GM19372 (cell line): Measurements from ENCODE around the gene ICA1.

ENCODE experiments used
- ATAC-seq: cut with Tn5 transposase; IDR thresholded peaks from one replicate; pipeline ENCODE4 v1.9.1; 2021; ENCODE audit warnings: mild to moderate bottlenecking, low read depth, moderate library complexity; ENCODE audit not compliant: unreplicated experiment

The ICA1 gene

DNA sequence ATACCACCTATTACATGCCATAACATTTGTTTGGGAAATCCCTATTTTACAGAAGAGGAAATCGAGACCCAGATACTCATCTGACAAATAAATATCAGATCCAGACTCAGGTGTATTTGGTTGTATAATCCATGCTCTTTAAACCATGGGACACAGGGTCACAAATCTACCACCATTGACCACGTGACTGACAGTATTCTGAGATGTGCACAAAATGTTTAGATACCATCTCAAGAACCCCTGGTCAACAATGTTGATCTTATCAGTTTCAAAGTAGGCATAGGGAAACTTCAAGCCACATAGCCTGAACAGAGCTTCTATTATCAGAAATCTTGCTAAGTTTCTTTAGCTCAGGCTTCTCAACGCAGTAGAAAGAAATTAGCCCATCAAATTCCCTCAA, 93.6 kb downstream of the ICA1 start:
- no peak for ATAC-seq

DNA sequence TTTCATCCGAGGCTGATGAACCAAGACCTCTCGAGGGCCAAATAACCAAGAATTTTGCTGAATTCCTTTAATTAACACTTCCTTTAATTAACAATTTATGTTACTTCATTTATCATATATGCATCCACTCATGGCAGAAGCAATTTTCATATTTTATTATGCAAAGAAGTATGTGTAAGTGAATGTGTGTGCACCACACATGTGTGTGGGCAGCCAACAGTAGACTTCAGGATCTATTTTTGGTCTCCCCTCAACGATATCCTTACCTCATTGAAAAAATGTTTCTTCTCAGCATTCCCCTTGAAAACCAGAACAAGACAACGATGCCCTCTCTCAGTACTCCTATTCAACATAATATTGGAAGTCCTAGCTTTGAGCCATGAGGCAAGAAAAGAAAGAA, 96.8 kb downstream of the ICA1 start:
- ATAC-seq = no peak

DNA sequence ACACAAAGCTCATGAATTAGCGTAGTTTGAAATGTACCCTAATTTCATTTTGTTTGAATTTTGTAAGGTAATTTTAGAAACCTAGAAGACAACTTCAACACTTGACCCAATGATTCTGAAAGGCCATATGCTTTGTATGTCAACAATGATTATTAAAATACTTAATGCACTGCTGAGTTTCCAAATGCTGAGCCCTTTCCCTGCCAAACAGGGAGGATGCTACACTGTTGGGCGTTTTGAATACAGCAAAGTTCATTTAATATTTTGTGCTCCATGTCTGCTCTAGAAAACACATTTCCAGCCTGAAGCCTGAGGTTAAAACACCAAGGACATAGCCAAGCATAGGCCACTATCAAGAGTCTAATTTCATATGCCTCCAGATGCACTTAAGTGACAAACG, 99.8 kb downstream of the ICA1 start:
- no peak for ATAC-seq

- ATAC-seq = no peak
These were observed 100.6 kb downstream of the ICA1 start for GRCh38 chr7:8161364-8161828.

DNA sequence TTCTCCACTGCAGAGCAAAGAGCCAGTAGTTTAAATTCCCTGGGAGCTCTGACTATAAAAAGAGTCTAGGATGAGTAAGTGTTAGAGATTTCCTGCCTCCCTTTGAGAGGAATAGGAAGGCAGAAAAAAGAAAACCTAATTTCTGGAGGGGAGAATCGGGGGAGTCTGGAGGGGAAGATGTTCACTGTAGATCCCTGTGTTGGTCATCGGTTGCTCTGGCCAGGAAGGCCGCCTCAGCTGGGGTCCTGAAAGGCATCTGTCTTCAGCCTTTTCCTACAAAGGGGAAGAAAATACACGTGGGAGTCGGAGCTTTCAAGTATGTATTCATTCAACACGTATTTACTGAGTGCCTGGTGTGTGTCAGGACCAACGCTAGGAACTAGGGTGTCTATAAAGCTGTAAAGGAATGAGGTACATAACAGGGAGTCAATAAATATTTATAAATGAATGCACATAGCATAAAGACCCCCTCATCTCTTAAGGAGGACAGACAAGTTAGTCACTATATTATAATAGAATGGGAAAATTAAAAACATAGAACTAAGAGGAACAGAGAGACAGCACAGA, 101.1 kb downstream of the ICA1 start:
- no peak for ATAC-seq

DNA sequence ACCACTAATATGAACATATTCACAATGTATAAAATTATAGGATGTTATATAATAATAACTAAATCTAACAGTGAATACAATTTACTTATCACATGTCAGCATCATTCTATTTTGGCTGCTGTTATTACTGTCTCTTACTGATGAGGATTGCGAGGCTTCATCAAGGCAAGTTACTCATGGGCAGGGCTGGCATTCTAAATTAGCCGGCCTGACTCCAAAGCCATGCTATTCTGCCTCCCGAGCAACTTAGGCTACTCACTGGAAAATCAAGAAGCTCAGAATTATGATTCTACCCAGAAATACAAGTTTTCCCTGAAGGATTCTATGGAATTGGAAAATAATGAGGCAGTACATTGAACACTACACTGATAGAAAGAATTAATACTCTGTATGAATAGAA, 101.7 kb downstream of the ICA1 start:
- no peak for ATAC-seq

GRCh38 chr7:8159595-8159994, 102.4 kb downstream of the ICA1 start:
- ATAC-seq = no peak

- ATAC-seq = no peak
These were observed 104.7 kb downstream of the ICA1 start for GRCh38 chr7:8157296-8157695.

DNA sequence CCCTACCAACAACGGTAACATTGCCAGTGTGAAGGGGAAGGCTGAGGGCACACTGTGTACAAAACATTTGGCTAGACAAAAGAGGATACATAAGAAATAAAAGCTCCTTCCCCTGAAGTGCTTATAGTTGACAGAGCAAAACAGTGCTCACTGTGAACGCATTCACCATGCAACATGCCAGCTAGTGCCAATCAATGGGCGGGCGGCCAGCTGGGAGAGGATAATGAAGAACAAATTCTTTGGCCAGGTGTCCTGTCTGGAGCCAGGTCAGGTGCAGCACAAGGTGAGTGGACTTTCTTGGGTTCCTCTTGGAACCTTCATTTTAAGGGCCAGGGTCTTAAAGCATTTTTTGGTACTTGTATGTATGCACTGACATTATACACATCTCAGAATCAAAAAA, 106.1 kb downstream of the ICA1 start:
- no peak for ATAC-seq

GRCh38 chr7:8154272-8154671, 107.7 kb downstream of the ICA1 start:
- no peak for ATAC-seq

DNA sequence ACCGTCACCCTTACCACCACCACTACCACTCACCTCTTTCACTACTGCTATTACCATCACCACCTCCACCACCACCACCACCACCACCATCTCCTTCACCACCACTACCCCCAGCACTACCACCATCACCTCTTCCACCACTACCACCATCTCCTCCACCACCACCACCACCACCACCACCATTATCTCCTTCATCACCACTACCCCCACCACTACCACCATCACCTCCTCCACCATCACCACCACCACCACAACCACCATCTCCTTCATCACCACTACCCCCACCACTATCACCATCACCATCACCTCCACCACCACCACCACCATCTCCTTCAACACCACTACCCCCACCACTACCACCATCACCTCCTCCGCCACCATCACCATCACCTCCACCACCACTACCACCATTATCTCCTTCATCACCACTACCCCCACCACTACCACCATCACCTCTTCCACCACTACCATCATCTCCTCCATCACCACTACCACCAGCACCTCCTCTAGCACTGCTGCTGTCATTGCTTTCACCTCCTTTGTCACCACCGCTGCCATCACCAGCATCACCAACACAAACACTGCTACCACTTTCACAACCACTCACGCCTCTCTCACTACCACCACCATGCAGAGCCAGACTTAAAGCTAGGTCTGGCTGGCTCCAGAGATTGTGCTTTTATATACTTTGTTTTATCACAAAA, 109.3 kb downstream of the ICA1 start:
- no peak for ATAC-seq

DNA sequence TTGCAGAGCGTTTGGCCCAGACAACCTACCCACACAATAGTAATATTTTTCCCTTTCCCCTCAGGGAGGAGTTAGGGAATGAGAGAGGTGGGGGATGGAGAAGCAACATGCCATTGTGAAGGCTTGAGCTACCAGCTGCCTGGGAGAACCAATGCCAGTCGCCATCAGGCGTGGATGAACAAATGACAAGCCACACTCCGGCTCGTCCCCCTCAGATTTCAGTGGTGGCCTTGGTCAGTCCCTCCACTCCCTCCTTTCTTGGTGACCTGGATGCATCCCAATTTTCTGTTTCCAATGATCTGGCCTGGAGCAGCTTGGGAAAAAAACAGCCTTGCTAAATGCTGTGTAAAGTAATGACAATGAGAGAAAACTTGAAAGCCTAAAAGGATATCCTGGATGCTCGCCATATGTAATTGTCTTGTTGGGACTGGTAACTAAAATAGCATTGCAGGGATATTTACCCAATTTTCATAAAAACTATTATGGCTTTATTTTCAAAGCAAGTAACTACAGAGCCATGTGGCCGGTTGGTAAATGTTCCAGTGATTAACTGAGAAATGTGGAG, 110.7 kb downstream of the ICA1 start:
- ATAC-seq = no peak

- no peak for ATAC-seq
These were observed 112.7 kb downstream of the ICA1 start for GRCh38 chr7:8149222-8149621.

DNA sequence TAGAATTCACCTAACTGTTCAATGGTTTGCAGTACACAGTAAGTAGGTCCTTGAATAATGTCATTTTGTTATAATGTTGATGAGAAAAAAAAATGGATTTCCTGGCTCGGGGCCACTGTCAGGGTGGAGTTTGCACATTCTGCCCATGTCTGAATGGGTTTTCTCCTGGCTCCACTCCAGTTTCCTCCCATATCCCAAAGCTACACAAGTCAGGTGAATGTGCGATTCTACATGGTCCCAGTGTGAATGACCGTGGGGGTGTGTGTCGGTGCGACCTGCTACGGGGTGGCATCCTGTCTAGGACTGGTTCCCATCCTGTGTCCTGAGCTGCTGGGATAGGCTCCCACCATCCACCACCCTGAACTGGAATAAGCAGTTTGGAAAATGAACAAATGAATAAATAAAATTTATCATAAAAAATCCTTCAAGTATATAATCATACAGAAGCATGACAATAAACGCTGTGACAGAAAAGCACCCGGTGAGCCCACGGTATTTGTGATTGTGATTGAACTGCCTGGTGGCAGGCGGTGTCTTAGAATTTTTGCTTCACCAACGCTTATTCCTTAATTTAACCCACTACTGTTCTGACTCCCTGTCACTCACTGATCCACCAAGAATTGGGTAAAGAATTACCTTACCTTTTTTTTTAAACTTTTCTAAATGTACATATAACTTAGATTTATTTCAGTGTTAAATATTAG, 114.1 kb downstream of the ICA1 start:
- no peak for ATAC-seq

DNA sequence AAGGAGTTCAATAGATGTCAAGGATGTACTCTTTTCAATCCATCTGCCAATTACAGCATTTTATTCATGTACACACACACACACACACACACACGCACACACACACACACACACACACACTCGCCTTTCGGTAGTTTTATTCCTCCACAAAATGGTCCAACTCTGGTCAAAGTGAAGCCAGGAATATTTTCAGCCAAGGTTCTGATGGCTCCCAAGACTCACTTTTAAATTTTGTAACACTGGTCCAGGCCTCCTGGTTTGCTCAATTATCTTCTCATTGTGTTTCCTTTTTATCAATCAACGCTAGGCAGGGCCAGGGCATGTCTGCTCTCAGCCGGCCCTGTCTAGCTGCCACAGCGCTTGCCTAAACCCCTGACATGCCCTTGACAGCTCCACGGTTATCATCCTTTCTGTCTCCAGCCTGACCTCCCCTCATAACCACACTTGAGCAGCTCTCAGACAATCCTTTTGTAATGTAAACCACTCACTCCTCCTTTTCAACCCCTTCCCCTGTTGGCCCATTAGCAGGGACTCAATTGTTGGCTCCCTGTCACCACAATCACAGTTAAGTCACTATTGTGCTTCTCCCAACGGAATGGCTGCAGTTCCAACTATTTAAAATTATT, 115.1 kb downstream of the ICA1 start:
- ATAC-seq = no peak

DNA sequence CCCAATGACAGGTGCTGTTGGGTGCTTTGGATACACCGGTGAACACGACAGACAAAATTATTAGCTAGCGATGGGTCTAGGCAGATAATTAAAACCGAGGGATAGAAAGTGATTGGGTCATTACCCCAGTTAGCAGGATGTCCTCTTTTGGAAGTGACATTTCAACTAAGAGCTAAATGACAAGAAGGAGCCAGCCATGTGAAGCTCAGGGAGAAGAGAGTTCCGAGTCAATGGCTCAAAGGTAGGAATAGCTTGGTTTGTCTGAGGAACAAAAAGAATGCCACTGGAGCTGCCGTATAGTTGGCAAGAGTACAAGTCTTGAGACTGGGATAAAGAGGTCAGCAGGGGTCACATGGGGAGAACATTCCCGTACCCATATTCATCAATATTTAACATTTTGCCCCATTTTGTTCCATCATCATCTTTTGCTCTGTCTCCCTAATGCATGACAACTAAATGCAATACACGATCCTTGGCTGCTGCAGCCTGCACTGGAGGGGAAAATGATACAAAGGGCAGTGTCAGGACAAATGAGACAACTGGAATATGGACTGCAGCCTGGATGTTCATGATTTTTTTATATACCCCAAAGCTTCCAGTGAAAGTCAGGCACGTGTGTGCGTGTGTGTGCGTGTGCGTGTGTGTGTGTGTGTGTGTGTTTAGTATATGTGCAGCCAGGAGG, 115.7 kb downstream of the ICA1 start:
- no peak for ATAC-seq

DNA sequence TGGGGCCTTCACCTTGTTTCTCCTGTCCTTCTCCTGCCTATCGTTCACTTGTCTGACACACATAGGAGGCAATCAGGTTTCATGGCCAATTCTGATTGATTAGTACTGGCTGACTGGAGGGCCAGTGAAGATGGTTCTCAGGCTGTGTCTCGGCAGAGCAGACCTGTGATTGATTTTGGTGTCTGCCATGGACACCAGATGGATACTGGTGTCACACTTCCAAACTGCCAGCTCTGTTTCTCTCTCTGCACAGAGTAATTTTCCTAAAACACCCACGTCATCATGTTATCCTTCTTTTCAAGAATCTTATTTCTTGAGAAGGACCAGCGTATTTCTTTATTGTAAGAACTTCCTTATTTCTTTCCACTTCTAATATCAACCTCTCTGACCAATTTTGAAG, 117.1 kb downstream of the ICA1 start:
- no peak for ATAC-seq

DNA sequence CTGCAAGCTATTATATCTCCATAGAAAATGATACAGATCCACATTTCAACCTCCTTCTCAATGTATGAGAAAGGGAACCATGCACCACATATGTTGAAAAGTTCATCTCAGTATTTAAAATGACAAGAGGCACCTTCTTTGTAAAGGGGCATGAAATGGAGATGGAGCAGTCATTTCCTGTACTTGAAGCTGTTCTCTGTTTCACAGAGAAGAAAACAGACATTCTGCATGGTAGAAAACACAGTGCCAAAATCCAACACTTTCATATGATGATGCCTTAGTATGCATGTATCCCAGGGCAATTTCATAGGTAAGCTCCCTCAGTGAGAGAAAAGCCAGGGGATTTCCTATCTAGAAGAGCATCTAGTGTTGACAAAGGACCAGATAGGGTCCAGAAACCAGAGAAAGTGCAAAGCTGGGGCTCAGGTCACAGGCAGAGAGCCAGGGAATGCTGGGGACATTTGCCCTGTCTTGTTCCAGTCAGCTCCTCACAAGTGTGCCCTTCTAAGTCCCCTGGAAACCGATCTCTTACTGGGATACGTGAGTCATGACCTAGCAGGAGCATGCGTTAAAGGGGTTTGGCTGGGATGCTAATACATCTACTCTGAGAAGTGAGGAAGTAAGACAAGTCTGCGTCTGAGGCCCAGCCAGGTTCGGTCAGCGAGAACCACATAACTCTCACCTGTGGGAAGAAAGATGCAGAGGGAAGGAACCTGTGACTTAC, 118.7 kb downstream of the ICA1 start:
- no peak for ATAC-seq

GRCh38 chr7:8142477-8142876, 119.5 kb downstream of the ICA1 start:
- ATAC-seq = no peak

GRCh38 chr7:8141070-8141469, 120.9 kb downstream of the ICA1 start:
- ATAC-seq = no peak
